Measurements from ENCODE around the gene SPATC1L. TPM values are rescaled to one million over a fixed set of nuclear protein-coding genes. Genes with fewer than 3 reads are reported as not detected.
"Not testable (repeated sequence)": the region's sequence is repeated elsewhere in the genome, so short reads cannot be mapped to it uniquely, and the experiment has no call there.

Gene SPATC1L
- total RNA-seq, 1 donor from 2014 or later, result 25.3 TPM

GRCh38 chr21:46181436-46181835 lies 2.8 kb downstream of the SPATC1L start:
- Mint-ChIP-seq H3K9me3 (ENCODE audit: unreplicated experiment) (no peaks in the 10 kb centered on the region), H3K4me3 (ENCODE audit: unreplicated experiment) (no peak overlapping the region), H3K4me1 (ENCODE audit: unreplicated experiment) (peaks cover 6% of the 10 kb centered on the region), H3K27me3 (ENCODE audit: unreplicated experiment) (peaks cover 2% of the 10 kb centered on the region), H3K27ac (ENCODE audit: unreplicated experiment) (no peak overlapping the region), H3K36me3 (ENCODE audit: low read depth, unreplicated experiment) (no peaks in the 10 kb centered on the region)
- no peak for TF ChIP-seq CTCF (IDR thresholded peaks at IDR 0.05; ENCODE audit: unreplicated experiment)
- DNase-seq (ENCODE audit: low spot score), result no peak

GRCh38 chr21:46180778-46181391 lies 3.4 kb downstream of the SPATC1L start:
- H3K27me3 Mint-ChIP-seq (ENCODE audit: unreplicated experiment), result peaks cover 2% of the 10 kb centered on the region
- no peak overlapping the region for H3K27ac Mint-ChIP-seq (ENCODE audit: unreplicated experiment)
- H3K36me3 Mint-ChIP-seq (ENCODE audit: low read depth, unreplicated experiment), result no peaks in the 10 kb centered on the region
- H3K4me1 Mint-ChIP-seq (ENCODE audit: unreplicated experiment), result peaks cover 6% of the 10 kb centered on the region
- no peak overlapping the region for H3K4me3 Mint-ChIP-seq (ENCODE audit: unreplicated experiment)
- TF ChIP-seq CTCF (IDR thresholded peaks at IDR 0.05; ENCODE audit: unreplicated experiment), result no peak
- DNase-seq (ENCODE audit: low spot score), result no peak
- H3K9me3 Mint-ChIP-seq (ENCODE audit: unreplicated experiment), result no peaks in the 10 kb centered on the region

- Mint-ChIP-seq H3K36me3 (ENCODE audit: low read depth, unreplicated experiment) (no peaks in the 10 kb centered on the region), H3K27me3 (ENCODE audit: unreplicated experiment) (peaks cover 2% of the 10 kb centered on the region), H3K4me1 (ENCODE audit: unreplicated experiment) (peaks cover under 1% of the 10 kb centered on the region), H3K27ac (ENCODE audit: unreplicated experiment) (no peak overlapping the region), H3K9me3 (ENCODE audit: unreplicated experiment) (no peaks in the 10 kb centered on the region), H3K4me3 (ENCODE audit: unreplicated experiment) (no peak overlapping the region)
- DNase-seq (ENCODE audit: low spot score), result no peak
- no peak for TF ChIP-seq CTCF (IDR thresholded peaks at IDR 0.05; ENCODE audit: unreplicated experiment)
Measured at GRCh38 chr21:46180079-46180722, 4.1 kb downstream of the SPATC1L start.

GRCh38 chr21:46179708-46180078 lies 4.6 kb downstream of the SPATC1L start:
- Mint-ChIP-seq H3K27ac (ENCODE audit: unreplicated experiment) (no peak overlapping the region), H3K27me3 (ENCODE audit: unreplicated experiment) (no peaks in the 10 kb centered on the region), H3K9me3 (ENCODE audit: unreplicated experiment) (no peaks in the 10 kb centered on the region), H3K4me3 (ENCODE audit: unreplicated experiment) (no peak overlapping the region), H3K4me1 (ENCODE audit: unreplicated experiment) (no peaks in the 10 kb centered on the region), H3K36me3 (ENCODE audit: low read depth, unreplicated experiment) (no peaks in the 10 kb centered on the region)
- no peak for TF ChIP-seq CTCF (IDR thresholded peaks at IDR 0.05; ENCODE audit: unreplicated experiment)
- no peak for DNase-seq (ENCODE audit: low spot score)

- DNase-seq (ENCODE audit: low spot score), result no peak
- Mint-ChIP-seq H3K4me3 (ENCODE audit: unreplicated experiment) (no peak overlapping the region), H3K36me3 (ENCODE audit: low read depth, unreplicated experiment) (no peaks in the 10 kb centered on the region), H3K27me3 (ENCODE audit: unreplicated experiment) (no peaks in the 10 kb centered on the region), H3K27ac (ENCODE audit: unreplicated experiment) (no peak overlapping the region), H3K4me1 (ENCODE audit: unreplicated experiment) (no peaks in the 10 kb centered on the region), H3K9me3 (ENCODE audit: unreplicated experiment) (no peaks in the 10 kb centered on the region)
- TF ChIP-seq CTCF (IDR thresholded peaks at IDR 0.05; ENCODE audit: unreplicated experiment), result no peak
Measured at GRCh38 chr21:46178961-46179360, 5.3 kb downstream of the SPATC1L start.

- H3K4me1 Mint-ChIP-seq (ENCODE audit: unreplicated experiment); H3K9me3 Mint-ChIP-seq (ENCODE audit: unreplicated experiment); H3K4me3 Mint-ChIP-seq (ENCODE audit: unreplicated experiment); H3K27ac Mint-ChIP-seq (ENCODE audit: unreplicated experiment); DNase-seq (ENCODE audit: low spot score); H3K27me3 Mint-ChIP-seq (ENCODE audit: unreplicated experiment); H3K36me3 Mint-ChIP-seq (ENCODE audit: low read depth, unreplicated experiment): not testable (repeated sequence)
Measured at GRCh38 chr21:46176443-46177129, 7.7 kb downstream of the SPATC1L start.
